Lung microvascular endothelial cell (primary cell): Measurements from ENCODE around the gene OR10A3. TPM values are rescaled to one million over a fixed set of nuclear protein-coding genes. Genes with fewer than 3 reads are reported as not detected.

Experiments used
- DNase-seq, 2 donors: peaks; one replicate each; pipeline versions ENCODE4 v3.0.0 to v3.0.0-alpha.2; 2010; ENCODE audit warnings: low read depth in 2 of 2
- total RNA-seq: library from RNA; depleted of rRNA; stranded (reverse); fragments of >200 nt; gene quantifications from 2 replicates; pipeline ENCODE4 v1.2.1, GENCODE V29; 2014

OR10A3 gene
- total RNA-seq, 1 donor from 2014 or later, result not detected

DNA sequence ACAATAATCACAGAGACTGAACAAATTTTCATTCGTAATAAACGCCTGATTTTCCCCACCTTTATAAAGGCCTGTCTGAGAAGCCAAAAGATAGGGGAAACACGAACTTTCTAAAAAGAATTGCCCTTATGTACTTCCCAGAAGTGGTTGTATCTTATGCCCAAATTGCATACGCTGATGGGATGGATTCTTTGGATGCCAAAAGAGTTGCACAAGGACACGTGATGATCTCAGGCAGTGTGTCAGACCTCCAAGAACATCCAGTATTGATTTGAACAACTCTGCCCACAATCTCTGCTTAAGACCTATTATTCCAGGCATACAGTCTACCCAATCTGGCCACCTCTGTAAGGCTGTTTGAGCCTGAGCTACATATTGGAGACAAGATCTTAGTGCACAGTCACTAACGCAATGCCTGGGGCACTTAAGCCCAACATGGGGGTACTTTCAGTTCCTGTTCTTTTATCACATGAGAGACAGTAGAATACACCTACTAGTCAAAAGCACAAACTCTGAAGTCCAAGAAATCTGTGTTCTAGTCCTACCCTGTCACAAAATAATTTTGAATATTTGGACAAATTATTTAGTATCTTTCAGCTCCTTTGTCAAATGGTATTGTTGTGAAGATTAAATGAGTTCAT is 49.3 kb downstream of the OR10A3 start:
- DNase-seq, result no peak

DNA sequence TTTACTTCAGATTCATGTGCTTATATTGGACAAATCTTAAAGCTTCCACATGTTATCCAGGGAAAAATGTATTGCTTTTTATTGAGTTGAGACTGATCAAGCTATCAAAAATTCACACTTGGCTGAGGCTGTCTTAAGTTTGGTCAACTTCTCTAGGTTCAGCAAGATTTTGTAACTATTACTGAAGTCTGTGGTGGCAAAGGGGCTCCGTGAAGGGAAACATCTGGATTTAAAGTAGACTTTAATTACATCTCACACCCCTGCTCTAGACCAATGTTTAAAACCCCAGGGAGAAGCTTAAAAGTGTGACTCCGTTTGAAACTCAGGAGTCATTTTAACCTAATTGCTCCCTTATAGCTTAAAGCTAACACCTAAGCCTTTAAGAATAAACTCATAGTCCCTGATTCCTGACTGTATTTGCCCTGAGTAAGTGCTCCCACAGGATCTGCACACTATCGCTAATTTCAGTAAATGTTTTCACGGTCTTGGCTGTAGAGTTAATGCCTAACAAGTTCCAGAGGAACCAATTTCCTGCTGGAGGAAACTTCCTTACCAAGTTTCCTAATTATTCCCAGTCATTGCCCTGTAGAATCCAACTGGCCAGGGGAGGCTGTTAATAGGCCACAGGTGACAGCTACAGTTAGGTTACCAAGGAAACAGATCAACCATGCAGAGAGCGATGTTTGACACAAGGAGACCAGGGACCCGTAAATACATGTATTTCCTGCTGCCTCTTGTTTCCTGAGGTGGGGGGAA is 50.9 kb downstream of the OR10A3 start:
- no peak for DNase-seq

DNA sequence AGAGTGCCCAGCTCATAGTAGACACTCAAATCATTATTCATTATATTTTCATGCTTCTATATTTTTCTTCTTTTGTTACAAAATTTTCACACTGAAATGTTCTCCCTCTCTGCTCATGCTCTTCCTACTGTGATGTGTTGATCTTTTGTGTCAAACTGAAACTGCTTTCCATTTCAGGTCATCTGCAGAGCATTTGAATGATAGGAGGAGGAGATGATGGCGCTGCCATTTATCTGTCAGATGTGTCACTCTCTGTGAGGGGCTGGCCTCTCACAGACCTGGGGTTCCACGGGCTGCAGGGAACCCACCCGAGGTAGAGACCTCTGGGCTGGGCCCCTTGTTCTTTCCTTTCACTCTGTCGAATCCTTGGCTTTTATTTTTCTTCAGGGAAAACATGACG is 51.5 kb downstream of the OR10A3 start:
- DNase-seq, result no peak

Other genes with a start within 250 kb of the OR10A3 start
- gene OVCH2, start 235.2 kb downstream of the OR10A3 start, total RNA-seq, result not detected in 2 replicates
- gene OR5P2, start 144.8 kb downstream of the OR10A3 start, total RNA-seq, result not detected in 2 replicates
- not detected in 2 replicates for gene OR5P3, start 110.9 kb downstream of the OR10A3 start, total RNA-seq
- gene OR10A6, start 10.4 kb downstream of the OR10A3 start, total RNA-seq, result not detected in 2 replicates
- gene NLRP10, start 23.7 kb upstream of the OR10A3 start, total RNA-seq, result not detected in 2 replicates
- 200 and 271 TPM in 2 replicates for gene EIF3F, start 45.6 kb upstream of the OR10A3 start, total RNA-seq
- gene TUB, start 139.5 kb upstream of the OR10A3 start, total RNA-seq, result 0.60 and 0.65 TPM in 2 replicates
- gene RIC3, start 227.3 kb upstream of the OR10A3 start, total RNA-seq, result not detected in 2 replicates